Activated CD8-positive, alpha-beta memory T cell treated with anti-CD3 and anti-CD28 coated beads, Interleukin-2, amount 10 ng/mL, durations not matched to agents 7 days and 5 days (primary cell): ENCODE results near the gene PGS1. TPM values are rescaled to one million over a fixed set of nuclear protein-coding genes. Genes with fewer than 3 reads are reported as not detected.

Experiments
- ATAC-seq: fragments of 150-1000 bp; cut with Tn5 transposase; one replicate; pipeline ENCODE4 v1.10.0; 2021; ENCODE audit warnings: moderate library complexity
- CTCF ChIA-PET: fragments of 350-600 bp; sonication (Branson Sonifier 250); formaldehyde crosslinking; loops from one replicate; lab custom pipeline; 2021; ENCODE audit warnings: antibody characterized with exemption; lab: Charles Lee
- DNase-seq: peaks from one replicate; pipeline ENCODE4 v3.0.0-alpha.2; 2020
- H3K27ac Mint-ChIP-seq: one replicate; pipeline ENCODE4 v1.8.0; 2021; ENCODE audit warnings: mild to moderate bottlenecking, mixed read lengths
- H3K27me3 Mint-ChIP-seq: one replicate; pipeline ENCODE4 v1.8.0; 2021; ENCODE audit warnings: mixed read lengths
- H3K36me3 Mint-ChIP-seq: one replicate; pipeline ENCODE4 v1.8.0; 2021; ENCODE audit warnings: mild to moderate bottlenecking, mixed read lengths
- H3K4me1 Mint-ChIP-seq: one replicate; pipeline ENCODE4 v1.8.0; 2021; ENCODE audit warnings: mixed read lengths
- H3K4me3 Mint-ChIP-seq: one replicate; pipeline ENCODE4 v1.8.0; 2021; ENCODE audit warnings: mild to moderate bottlenecking, moderate library complexity, mixed read lengths
- H3K9me3 Mint-ChIP-seq: one replicate; pipeline ENCODE4 v1.8.0; 2022; ENCODE audit warnings: low read depth, mixed read lengths
- total RNA-seq, 2 experiments: library from RNA; stranded (reverse); gene quantifications; one replicate each; pipeline ENCODE4 v1.2.3, GENCODE V29; 2021

The PGS1 gene
- total RNA-seq, 2 experiments from 2014 or later = 52.2 to 70.2 TPM

DNA sequence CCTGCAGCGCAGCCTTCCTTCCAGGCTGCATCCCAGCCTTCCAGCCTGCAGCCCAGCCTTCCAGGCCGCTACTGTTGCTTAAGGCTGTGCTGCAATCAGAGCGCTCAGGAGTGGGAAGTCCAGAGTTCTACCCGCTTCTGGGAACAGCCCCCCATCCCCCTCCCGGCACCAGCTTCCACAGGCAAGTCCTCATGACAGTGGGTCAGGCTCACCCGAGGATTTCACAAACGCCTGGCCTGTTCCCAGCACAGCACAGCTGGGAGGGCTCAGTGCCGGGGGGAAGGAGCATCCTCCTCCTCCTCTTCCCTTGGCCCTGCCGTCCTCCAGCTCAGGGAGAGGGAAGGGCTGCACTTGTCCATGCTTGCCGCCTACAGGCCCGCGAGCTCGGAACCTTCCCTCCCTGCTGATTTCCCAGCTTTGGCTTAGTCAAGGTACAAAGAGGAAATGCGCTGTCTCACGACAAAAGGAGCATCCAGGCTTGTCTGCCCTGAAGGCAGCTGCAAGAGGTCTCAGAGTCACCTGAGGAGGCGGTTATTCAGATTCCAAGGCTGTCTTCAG, 26.9 kb upstream of the PGS1 start:
- DNase-seq (no peak), ATAC-seq (no peak)
- Mint-ChIP-seq H3K4me3 (peak overlapping the region; percentile 13), H3K4me1 (peaks cover 70% of the 10 kb centered on the region), H3K27me3 (peaks cover 3% of the 10 kb centered on the region), H3K27ac (no peak overlapping the region), H3K9me3 (no peaks in the 10 kb centered on the region), H3K36me3 (no peaks in the 10 kb centered on the region)
- CTCF ChIA-PET = interaction anchor here (1.2 to 1.6 kb wide), 2 partner anchors 9 to 27 kb away, joined by 3 to 4 read pairs; partner anchors contain the start of gene PGS1

DNA sequence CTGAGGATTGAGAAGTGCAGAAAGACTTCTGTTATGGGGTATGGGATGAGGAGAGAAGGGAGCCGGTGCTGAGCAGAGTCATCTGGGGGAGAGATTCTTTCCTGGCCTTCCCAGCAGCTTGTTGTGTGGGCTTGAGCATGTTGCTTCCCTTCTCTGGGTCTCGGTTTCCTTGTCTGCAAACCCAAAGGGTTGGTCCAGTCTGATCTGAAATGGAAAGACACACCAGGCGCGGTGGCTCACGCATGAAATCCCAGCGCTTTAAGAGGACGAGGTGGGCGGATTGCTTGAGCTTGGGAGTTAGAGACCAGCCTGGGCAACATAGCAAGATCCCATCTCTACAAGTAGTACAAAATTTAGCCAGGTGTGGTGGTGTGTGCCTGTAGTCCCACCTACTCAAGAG, 24.6 kb upstream of the PGS1 start:
- H3K4me3 Mint-ChIP-seq = no peak overlapping the region
- CTCF ChIA-PET = interaction anchor here (1.5 kb wide), 1 partner anchor 68 kb away, joined by 6 read pairs; no protein-coding TSS in a partner anchor

DNA sequence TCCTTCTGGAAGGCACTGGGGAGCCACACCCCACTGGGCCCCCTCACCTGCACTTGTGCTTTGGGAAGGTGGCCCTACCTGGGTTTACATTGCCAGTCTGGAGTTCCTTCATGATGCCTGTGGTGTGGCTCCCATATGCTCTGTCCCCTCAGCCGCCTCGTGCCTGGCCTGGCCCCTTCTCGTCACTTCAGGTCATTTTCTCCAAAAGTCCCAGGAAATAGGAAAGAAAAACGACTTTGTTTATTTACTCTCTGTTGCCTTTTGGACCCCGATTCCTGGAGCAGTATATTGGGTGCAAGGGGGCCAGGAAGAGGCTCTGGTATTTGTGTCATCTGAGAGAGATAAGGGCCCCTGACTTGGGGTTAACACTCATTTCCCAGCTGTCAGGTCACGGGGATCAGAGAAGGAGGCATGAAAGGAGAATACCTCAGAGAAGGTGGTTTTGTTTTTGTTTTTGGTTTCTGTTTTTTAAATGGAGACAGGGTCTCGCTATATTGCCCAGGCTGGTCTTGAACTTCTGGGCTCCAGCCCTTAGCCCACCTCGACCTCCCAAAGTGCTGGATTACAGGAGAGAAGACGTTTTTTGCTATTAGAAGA, 23.3 kb upstream of the PGS1 start:
- CTCF ChIA-PET = interaction anchor here (1.5 kb wide), 1 partner anchor 67 kb away, joined by 6 read pairs; no protein-coding TSS in a partner anchor
- Mint-ChIP-seq H3K4me3 (peak overlapping the region; percentile 66), H3K27ac (peak overlapping the region; percentile 85)

More for the DNA sequence above, 24.6 kb upstream of the PGS1 start:
- peaks cover 3% of the 10 kb centered on the region for H3K27me3 Mint-ChIP-seq
- H3K36me3 Mint-ChIP-seq = peaks cover 17% of the 10 kb centered on the region
- ATAC-seq (no peak), DNase-seq (no peak)
- no peaks in the 10 kb centered on the region for H3K9me3 Mint-ChIP-seq
- peak overlapping the region; percentile 32 for H3K27ac Mint-ChIP-seq
- H3K4me1 Mint-ChIP-seq = peaks cover 78% of the 10 kb centered on the region

DNA sequence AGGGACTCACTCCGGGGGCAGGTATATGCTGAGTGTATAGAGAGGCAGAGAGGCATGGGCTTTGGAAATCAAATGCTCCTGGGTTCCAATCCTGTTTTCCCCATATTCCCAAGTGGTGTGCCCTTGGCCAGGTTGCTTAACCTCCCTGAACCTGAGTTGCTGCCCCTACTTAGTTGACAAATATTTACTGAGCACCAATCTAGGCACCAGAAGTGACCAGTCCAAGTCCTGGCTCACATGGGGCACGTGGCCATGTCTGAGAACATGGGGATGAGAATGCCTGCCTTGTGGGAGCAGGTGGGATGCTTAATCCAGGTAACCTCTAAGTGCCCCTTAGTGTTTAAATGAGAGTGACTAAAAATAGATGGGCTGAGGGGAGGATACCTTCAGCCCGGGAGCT, 22.7 kb upstream of the PGS1 start:
- no peaks in the 10 kb centered on the region for H3K9me3 Mint-ChIP-seq
- ATAC-seq (no peak), DNase-seq (no peak)
- no peaks in the 10 kb centered on the region for H3K27me3 Mint-ChIP-seq
- peaks cover 65% of the 10 kb centered on the region for H3K4me1 Mint-ChIP-seq
- H3K27ac Mint-ChIP-seq = peak overlapping the region; percentile 85
- CTCF ChIA-PET = interaction anchor here (1.0 to 1.1 kb wide), 4 partner anchors 9 to 30 kb away, joined by 3 to 8 read pairs (median 4); no protein-coding TSS in a partner anchor
- H3K4me3 Mint-ChIP-seq = peak overlapping the region; percentile 66
- peaks cover 17% of the 10 kb centered on the region for H3K36me3 Mint-ChIP-seq

More for the DNA sequence above, 23.3 kb upstream of the PGS1 start:
- H3K9me3 Mint-ChIP-seq = no peaks in the 10 kb centered on the region
- peaks cover 69% of the 10 kb centered on the region for H3K4me1 Mint-ChIP-seq
- H3K27me3 Mint-ChIP-seq = no peaks in the 10 kb centered on the region
- ATAC-seq (no peak), DNase-seq (peak; percentile 74)
- H3K36me3 Mint-ChIP-seq = peaks cover 17% of the 10 kb centered on the region

DNA sequence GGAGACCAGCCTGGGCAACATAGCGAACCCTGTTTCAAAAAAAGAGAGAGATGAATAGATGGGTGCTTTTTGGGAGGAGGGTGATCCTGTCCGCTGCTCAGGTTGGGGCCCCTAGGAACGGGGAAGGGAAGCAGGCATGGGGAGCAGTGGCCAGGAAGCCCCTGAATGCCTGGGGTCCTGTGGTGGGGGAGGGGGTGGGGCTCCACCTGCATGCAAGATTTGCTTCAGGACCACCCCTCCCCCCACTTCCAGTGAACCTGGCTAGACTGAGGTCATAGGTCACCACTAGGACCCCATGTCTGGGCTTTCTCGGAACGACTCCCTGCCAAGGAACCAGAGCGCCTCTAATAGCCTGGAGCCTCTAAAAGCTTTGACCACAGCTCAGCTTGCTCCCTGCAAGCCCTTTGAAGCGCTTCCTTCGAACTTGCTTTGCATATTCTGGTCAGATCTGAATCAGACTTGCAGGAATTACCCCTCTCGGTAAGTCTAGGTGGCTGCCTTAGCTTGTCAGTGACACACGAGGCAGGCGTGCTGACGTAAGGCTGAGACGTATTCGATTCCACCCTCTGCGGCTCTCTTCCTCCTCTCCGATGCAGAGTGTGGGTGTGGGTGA, 22.2 kb upstream of the PGS1 start:
- H3K4me3 Mint-ChIP-seq = peak overlapping the region; percentile 66
- peak; percentile 97 for DNase-seq
- H3K9me3 Mint-ChIP-seq = no peaks in the 10 kb centered on the region
- H3K27me3 Mint-ChIP-seq = no peaks in the 10 kb centered on the region
- CTCF ChIA-PET = interaction anchor here (0.9 to 1.1 kb wide), 6 partner anchors 10 to 66 kb away, joined by 3 to 8 read pairs (median 4); no protein-coding TSS in a partner anchor
- ATAC-seq = peak; percentile 63
- H3K36me3 Mint-ChIP-seq = peaks cover 17% of the 10 kb centered on the region
- H3K27ac Mint-ChIP-seq = peak overlapping the region; percentile 85
- H3K4me1 Mint-ChIP-seq = peaks cover 67% of the 10 kb centered on the region

DNA sequence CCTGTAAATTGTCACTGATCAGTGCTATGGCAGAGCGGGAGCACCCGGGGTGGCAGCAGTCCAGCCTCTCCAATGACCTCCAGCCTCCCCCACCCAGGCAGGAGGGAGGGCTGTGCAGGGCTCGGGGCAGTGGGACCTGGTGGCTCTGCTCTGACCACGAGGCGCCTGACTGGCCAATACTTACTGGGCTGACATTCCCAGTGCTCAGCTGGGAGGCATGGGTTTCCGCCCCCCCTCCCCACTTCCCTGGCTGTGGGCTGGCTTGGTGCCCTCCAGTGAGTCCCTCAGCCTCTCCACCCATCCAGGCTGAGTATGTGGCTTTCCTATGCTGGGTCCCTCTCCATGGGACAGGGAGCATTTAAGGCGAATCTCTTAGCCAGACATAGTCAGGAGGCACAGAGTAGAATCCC, 21.3 kb upstream of the PGS1 start:
- H3K9me3 Mint-ChIP-seq = no peaks in the 10 kb centered on the region
- DNase-seq = peak; percentile 55
- ATAC-seq = no peak
- H3K36me3 Mint-ChIP-seq = peaks cover 17% of the 10 kb centered on the region
- CTCF ChIA-PET = interaction anchor here (0.8 to 0.9 kb wide), 2 partner anchors 11 to 338 kb away, joined by 3 read pairs; no protein-coding TSS in a partner anchor
- H3K4me1 Mint-ChIP-seq = peaks cover 61% of the 10 kb centered on the region
- peak overlapping the region; percentile 77 for H3K4me3 Mint-ChIP-seq
- H3K27ac Mint-ChIP-seq = peak overlapping the region; percentile 81
- H3K27me3 Mint-ChIP-seq = no peaks in the 10 kb centered on the region

DNA sequence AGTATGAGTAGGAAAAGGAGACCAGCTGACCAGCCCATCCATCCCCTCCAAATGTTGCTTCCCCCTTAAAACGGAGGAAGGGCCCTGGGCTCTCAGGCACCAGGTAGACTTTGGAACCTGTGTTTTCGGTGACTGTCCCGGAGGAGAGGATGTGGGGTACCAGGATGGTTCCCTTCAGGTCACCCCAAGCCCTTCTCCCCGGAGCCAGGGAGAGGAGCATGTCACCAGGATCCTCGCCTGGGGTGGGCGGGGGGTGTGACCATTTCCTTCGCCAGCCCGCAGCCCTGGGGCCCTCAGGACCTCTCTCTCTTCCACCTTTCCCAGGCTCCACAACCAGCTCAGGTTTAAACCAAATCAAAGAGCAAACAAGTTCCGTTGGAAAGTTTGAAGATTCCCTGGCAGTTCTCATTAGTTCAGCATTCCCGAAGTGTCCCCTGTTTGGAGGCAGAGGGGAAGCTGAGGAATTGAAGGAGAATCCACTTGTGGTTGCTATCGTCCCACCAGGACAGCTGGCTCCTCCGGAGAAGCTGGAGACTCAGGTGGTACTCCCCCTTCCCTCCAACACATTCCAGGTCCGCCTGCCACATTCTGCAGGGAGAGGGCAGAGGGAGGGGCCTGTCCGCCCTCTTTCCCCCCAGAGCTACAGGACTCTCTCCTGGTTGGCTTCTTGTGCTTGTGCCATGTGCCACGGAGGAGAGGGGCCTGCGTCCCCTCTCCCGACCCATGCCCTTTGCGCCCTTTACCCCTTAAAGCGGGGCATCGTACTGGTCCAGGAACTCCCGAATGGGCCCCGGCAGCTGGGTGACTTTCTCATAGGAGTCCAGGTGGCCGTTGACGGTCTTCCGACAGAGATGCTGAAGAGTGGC, 20.5 kb upstream of the PGS1 start:
- ATAC-seq = no peak
- Mint-ChIP-seq H3K27ac (peak overlapping the region; percentile 77), H3K36me3 (peaks cover 17% of the 10 kb centered on the region), H3K4me3 (peak overlapping the region; percentile 77), H3K9me3 (no peaks in the 10 kb centered on the region), H3K27me3 (peaks cover 4% of the 10 kb centered on the region), H3K4me1 (peaks cover 57% of the 10 kb centered on the region)
- CTCF ChIA-PET = interaction anchor here (0.8 to 12.3 kb wide), 5 partner anchors 12 to 339 kb away, joined by 3 to 191 read pairs (median 4); no protein-coding TSS in a partner anchor
- no peak for DNase-seq

DNA sequence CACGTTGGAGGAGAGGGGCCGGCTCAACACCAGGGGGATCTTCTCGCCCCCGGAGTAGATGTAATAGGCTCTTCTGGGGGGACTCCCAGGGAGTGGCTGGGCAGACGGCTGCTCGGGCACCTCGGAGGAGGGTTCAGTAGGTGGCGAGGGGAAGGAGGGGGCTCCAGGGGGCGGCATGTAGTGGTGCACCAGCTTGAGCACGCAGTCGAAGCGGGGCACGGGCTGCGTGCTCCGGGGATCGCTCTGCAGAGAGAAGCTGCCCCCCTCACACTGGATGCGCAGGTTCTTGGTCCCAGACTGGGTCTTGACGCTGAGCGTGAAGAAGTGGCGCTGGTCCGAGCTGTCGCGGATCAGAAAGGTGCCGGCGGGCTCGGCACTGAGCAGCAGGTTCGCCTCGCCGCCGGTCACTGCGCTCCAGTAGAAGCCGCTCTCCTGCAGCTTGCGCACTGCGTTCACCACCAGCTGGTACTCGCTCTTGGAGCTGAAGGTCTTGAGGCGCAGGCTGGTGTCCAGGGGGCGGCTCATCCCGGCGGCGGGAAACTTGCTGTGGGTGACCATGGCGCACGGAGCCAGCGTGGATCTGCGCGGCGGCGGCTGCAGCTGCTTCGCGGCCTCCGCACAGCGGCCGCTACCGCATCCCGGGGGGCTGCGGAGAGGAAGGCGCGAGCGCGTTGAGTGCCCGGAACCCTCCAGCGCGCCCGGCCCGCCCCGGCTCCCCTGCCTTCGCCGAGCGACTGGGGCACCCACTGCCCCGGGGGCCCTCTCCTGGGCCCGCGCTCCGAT, 19.7 kb upstream of the PGS1 start:
- DNase-seq (peak; percentile 60), ATAC-seq (no peak)
- CTCF ChIA-PET = interaction anchor here (0.8 to 12.3 kb wide), 5 partner anchors 17 to 108 kb away, joined by 3 to 191 read pairs (median 5); partner anchors contain the start of gene PGS1
- Mint-ChIP-seq H3K9me3 (no peaks in the 10 kb centered on the region), H3K4me3 (peak overlapping the region; percentile 77), H3K36me3 (peaks cover 17% of the 10 kb centered on the region), H3K4me1 (peaks cover 52% of the 10 kb centered on the region), H3K27me3 (peaks cover 7% of the 10 kb centered on the region), H3K27ac (peak overlapping the region; percentile 43)

DNA sequence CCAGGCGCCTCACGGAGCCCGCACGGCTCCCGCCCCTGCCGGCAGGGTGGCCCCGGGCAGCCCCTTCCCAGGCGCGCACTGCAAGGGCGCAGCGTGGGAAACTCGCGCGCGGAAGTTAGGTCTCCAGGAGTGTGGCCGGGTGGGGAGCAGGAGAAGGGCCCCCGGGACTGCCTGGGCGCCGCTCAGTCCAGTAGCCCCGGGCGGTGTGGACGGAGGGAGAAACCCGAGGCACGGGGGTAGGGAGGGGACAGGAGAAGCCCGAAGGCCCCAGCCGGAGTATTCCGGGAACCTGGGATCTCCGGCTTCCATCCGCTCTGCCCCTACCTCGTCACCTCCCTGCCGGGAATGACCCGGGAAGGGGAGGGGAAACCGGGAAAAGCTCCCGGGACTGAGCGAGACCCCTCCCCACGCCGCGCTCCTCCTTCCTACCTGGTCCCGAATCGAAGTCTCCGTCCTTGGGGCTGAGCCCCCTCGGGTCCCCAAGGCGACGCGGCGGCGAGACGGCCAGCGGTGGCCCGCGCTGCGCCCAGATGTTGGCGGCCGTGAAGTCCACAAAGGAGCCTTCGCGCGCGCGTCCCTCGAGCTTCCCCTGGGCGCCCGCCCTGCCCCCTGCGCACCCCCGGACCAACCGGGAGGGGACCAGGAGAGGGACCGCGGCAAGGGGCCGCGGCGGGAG, 19.0 kb upstream of the PGS1 start:
- Mint-ChIP-seq H3K4me3 (peak overlapping the region; percentile 77), H3K27me3 (peaks cover 10% of the 10 kb centered on the region), H3K27ac (peak overlapping the region; percentile 77), H3K36me3 (peaks cover 17% of the 10 kb centered on the region), H3K4me1 (peaks cover 49% of the 10 kb centered on the region), H3K9me3 (no peaks in the 10 kb centered on the region)
- CTCF ChIA-PET = interaction anchor here (0.8 to 12.3 kb wide), 9 partner anchors 16 to 109 kb away, joined by 3 to 191 read pairs (median 25); partner anchors contain the start of gene PGS1
- ATAC-seq (peak; percentile 2), DNase-seq (no peak)

DNA sequence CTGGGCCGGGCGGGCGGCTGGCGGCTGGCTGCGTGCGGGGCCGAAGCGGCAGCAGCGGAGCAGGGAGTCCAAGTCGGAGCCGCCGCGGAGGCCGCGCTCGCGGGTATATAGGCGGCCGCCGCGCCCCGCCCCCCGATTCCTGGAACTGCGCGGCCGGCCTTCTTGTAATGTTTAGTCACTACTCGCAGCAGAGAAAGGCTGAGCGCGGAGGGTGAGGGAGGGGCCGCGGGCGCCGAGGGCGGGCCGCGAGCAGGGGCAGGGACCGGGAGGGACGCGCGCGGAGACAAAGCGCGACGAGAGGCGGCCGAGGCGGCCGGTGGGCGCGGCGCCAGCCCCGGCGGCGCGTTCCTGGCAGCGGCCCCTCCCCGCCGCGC, 18.5 kb upstream of the PGS1 start, which contains the start of gene SOCS3:
Gene SOCS3, minus strand, starts transcription at position 81 of the 374 bp plus-strand sequence. CDS start 982 bp downstream, outside the sequence.
- CTCF ChIA-PET = interaction anchor here (0.7 to 12.3 kb wide), 14 partner anchors 10 to 341 kb away, joined by 3 to 191 read pairs (median 6); partner anchors contain the start of gene PGS1
- DNase-seq (peak; percentile 97), ATAC-seq (peak; percentile 77)
- no peaks in the 10 kb centered on the region for H3K9me3 Mint-ChIP-seq
- peaks cover 49% of the 10 kb centered on the region for H3K4me1 Mint-ChIP-seq
- peak within 1 kb of the TSS; percentile 77 for H3K4me3 Mint-ChIP-seq
- peak within 1 kb of the TSS; percentile 87 for H3K27ac Mint-ChIP-seq
- H3K27me3 Mint-ChIP-seq = peaks cover 12% of the 10 kb centered on the region
- peaks cover 17% of the 10 kb centered on the region for H3K36me3 Mint-ChIP-seq
